CD1c-positive myeloid dendritic cell (primary cell): ENCODE measurements around the gene C14orf119.
A peak's percentile ranks its signal among the peaks of the same experiment; 100 is the strongest.
"Not testable (repeated sequence)": the region's sequence is repeated elsewhere in the genome, so short reads cannot be mapped to it uniquely, and the experiment has no call there.

Source experiments
- DNase-seq: peaks from one replicate; pipeline ENCODE4 v3.0.0-alpha.2; 2016; ENCODE audit errors: extremely low spot score

Gene C14orf119

DNA sequence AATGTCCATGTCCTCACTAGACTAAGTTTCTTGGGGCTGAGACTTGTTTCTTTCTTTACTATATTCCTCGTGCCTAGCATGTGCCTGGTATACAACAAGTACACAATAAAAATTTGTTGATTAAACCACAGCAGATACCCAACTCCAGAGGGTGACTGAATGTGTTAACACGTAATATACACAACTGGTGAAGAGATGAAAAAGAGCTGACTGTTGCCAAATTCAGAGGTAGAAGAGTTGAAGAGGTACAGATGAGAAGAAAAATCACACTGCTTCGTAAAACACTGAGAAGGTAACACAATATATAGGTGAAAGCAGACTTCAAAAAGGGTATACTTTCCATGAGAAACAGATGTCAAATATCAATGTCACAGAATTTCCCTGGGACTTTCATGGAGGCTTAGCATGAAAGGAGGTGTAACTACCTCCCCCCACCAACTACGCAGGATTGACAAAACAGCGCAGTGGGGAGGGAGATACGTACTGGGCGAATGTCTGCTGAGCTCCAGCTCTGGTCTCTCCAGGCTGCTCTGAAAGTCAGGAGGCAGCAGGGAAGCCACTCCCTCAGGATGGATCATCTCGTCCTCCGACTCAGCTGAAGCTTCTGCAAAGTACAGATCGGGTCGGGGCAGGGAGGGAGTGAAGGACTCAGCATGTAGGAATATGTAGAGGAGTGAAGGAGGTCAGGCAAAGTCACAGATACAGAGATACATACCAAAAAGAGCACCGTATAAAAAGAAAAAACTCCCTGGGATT is 5.6 kb upstream of the C14orf119 start:
- DNase-seq, result no peak

DNA sequence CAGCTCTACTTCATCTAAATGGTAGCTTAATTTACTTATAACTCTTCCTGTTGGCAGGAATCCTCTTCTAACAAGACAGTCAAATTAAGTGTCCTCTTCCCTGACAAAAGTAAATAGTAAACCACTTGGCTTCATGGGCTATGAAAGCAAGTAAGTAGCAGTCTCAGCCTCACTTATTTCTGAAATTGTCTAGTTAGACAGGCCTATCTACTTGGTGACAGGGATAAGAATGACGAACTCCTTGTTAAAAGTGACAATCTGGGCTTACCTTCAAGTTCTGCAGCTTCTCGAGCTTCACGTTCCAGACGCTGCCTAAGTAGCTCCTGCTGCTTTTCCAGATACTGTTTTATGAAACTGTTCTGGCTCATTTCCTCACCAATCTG is 5.1 kb upstream of the C14orf119 start:
- DNase-seq, result no peak

DNA sequence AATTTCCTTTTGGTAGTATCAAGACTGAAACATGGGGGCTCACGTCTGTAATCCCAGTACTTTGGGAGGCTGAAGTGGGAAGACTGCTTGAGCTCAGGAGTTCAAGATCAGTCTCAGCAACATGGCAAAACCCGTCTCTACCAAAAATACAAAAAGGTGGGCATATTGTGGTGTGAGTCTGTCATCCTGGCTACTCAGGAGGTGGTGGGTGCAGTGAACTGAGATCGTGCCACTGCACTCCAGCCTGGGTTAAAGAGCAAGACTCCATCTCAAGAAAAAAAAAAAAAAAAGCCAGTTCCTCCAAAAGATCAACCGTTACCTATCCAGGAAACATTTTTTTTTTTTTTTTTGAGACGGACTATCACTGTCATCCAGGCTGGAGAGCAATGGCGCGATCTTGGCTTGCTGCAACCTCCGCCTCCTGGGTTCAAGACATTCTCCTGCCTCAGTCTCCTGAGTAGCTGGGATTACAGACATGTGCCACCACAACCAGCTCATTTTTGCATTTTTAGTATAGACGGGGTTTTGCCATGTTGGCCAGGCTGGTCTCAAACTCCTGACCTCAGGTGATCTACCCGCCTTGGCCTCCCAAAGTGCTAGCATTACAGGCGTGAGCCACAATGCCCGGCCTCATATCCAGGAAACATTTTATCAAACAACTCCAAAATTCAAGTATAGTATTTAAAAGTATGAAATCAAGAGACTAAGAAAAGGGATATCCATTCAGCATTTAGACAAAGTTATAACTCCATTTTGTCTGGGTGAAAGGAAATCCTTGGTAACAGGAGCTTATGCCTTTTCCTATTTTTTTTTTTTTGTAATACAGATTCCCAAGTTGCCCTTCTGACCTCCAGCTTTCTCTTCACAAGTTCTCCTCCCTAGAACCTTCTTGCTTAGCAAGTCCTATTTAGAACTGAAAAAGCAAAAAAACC is 3.7 kb upstream of the C14orf119 start:
- no peak for DNase-seq

DNA sequence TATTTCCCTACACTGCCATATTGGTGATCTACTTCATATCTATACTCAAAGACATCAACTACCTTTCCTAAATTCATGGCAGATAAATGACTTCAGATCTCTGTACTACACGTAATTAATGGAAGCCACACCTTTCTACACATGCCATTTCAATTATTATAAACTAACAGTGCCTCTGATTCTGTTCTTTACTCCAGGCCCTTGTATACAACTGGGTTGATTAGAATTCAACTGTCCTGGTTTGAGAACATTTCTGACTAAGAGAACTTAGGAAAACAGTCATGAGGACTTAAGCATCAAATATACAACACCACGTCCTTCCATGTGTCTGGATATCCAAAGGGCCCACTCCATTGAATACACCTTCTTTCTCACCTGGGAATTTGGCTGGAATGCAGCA is 2.2 kb upstream of the C14orf119 start:
- no peak for DNase-seq

DNA sequence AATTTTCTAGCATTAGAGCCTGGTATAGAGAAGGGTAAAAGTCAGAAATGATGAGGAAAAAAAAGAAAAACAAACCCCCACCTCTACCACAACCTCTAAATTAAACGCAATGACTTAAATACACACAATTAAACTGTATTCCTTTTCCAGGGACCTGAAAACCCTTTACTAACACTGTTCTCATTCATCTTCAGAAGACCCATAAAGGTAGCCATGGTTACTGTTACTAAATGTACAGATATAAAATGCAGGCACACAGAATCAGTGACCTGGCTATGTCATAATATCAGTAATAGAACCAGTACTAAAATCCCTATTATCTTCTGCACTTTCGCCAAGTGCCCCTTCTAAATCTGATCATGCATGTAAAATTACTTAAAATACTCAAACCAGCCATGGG is 1.8 kb upstream of the C14orf119 start:
- DNase-seq, result no peak

DNA sequence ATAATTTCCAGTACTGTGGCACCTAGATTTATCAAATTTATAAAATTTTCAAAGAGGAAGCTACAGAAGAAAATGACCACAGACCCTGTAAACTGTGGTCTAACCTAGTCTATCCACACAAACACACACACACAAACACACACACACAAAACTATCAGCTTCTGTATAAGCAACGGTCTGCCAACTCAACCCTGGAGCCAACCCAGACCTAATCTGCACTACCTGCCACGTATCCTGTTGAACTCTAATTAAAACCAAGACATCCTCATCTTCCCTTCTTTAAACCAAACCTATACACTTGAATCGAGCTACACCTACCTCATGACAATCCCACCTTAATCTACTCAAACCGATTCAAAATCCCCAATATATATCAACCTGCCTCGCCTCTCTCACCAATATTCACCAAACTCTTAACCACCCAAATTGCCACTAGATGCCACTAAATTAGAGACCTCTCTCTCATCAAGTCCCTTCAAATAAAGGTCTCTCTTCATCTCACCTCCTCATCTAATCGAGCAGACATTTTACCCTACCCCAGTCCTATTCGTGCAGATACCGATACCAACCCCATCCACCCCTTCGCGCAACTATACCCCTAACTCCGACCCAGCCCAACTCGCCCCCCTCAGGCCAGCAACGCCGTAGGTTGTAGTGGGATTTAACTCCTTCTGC is 1.2 kb upstream of the C14orf119 start:
- DNase-seq, result no peak

DNA sequence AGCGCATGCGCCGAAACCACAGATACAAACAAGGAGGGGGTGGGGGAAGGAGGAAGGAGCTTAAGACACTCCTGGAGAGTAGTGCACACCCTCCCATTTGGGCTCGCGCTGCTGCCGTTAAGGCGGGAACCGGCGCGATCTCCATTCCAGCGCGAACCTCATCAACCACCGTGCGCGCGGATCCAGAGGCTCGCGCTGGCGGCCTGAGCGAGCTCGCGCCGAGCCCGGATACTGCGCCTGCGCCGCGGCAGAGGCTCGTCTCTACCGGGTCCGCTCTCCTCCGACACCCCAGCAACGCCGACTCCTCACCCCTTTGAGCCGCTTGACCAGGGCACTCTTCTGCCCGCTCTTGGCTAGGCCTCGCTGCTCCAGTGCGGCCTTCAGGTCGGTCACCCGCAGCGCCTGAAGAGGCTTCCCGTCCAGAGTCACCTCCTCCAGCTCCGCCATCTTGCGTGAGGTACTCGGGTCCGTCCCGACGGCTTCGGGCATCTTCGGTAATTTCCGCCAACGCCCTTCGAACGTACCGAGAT is 574 bp upstream of the C14orf119 start, which contains the start of gene ACIN1:
TSS of gene ACIN1 (minus strand) at position 471 of the 530 bp plus-strand sequence. CDS start at position 447, 24 bp downstream.
- peak; percentile 82 for DNase-seq

DNA sequence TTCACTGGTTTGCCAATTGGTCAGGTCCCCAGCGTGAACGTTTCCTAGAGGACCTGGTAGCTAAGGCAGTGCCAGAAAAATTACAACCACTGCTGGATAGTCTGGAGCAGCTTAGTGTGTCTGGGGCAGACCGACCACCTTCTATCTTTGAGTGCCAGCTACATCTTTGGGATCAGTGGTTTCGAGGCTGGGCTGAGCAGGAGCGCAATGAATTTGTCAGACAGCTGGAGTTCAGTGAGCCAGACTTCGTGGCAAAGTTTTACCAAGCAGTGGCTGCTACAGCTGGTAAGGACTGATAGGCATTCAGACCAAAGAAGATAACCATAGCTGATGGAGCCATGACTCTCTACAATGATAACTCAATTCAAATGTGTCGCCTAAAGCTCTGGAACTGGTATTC is 2.5 kb downstream of the C14orf119 start:
- DNase-seq, result no peak

DNA sequence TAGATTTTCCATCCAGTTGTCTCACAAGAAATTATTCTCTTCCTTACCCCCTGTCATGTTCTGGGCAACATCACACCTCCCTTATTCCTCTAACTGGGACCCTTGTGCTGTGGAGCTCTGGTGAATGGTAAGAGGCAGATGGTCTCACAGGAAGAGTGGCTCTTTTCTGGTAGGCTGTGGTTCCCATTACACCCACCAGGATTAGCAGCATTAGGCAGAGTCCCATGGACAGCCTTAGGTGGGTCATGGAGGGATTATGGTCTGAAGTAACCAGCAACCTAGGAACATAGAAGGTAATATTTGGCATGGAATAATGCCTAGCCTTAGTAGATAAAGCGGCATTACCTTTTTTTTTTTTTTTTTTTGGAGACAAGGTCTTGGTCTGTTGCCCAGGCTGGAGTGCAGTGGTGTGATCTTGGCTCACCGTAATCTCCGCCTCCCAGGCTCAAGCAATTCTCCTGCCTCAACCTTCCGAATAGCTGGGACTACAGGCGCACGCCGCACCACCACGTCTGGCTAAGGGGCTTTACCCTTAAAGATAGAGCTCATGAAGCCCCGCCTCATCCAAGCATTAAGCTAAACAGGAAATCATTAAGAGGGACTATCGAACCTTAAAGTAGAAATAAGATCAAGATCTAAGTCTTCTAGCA is 4.0 kb downstream of the C14orf119 start:
- DNase-seq, result no peak

DNA sequence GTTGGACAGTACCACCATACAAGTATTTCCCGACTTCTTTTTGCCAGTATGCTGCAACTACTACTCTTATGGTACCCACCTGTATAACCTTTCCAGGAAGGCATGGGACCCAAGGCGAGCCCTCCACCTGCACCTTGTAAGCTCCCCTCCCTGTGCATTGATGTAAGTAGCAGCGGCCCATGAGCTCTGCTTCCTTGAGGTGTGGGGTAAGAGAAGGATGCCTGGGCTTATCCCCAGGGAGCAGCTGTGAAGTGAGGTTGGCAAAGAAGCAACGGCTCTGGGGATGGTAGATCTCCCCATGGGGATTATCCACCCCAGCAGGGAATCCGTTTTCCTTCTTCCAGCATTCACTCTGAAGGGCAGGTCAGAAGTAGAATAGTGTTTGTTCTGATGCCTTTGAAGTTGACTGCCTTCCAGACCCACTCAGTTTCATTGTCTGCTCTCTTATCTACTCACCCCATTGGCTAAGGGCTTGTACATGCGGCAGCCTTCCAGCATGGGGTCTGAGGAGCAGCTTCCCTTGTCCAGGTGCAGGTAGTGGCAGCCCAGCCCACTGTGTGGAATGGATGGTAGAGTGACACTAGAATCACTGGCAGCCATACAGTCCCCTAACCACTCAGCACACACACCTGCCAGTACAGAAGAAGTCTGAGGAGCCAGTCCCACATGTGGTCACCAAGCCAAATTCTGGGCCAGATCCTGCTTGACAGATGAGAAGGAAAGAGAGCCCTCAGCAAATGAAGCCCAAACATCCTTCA is 6.1 kb downstream of the C14orf119 start:
- no peak for DNase-seq

DNA sequence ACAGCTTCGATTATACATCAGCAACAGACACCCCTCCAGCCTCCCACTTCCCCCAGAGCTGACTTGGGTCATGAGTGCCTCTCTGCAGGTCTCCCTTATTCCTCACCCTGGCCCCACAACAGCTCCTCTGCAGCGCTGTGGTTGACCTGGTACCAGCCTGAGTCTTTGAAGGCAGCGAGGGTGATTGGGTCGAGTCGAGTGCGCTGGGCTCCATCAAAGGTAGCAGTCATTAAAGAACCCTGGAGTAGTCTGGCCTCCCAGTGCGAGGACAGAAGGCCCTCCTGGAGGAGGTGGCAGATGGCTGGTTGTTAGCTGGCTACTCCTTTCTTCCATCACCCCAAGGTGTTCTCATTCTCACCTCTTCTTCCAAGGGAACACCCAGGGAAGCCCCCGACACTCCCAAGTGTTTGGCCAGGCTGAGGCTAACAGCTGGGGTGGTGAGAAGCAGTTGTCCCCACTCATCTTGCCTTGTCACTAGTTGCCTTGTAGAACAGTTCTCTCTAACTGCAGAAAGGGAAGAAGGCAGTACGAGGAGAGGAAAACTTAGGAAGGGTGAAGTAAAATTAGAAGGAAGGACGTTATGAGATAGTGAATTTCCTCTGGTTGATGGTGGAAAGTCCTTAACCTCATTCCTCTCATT is 6.8 kb downstream of the C14orf119 start:
- DNase-seq, result no peak

DNA sequence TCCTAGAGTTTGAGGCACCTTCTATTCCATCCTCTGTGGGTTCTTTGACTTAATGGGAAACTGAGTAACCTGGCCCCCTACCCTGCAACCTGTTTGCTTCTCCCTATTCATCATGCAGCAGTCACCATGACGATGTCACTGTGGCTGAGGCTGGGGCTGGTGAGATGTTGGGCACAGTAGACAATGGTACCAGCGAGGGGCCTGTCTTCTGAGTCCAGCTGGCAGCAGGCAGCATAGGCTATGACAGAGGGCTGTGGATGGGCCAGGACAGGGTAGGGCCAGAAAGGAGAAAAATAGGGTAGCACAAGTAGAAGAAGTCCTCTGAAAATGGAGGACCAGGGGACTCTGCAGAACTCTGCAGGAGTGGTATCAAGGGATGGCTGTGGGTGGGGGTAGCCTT is 7.5 kb downstream of the C14orf119 start:
- DNase-seq, result no peak

DNA sequence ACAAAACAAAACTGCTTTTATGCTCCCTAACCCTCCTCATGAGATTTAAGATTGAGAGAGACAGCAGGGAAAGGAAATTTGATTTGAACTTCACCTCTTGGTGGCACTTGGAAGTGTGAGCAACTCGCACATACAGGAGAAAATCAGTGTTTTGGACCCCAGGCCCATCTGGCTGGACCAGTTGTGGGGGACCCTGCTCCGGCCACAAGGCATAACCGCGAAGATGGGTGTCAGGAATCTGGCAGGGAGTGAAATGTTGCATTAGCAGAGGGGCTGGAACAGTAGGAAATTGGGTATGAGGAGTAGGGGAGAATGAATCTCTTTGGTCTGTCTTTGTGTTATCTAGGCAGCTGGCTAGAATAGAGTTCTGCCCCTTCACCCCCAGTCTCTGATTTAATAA is 8.3 kb downstream of the C14orf119 start:
- no peak for DNase-seq

DNA sequence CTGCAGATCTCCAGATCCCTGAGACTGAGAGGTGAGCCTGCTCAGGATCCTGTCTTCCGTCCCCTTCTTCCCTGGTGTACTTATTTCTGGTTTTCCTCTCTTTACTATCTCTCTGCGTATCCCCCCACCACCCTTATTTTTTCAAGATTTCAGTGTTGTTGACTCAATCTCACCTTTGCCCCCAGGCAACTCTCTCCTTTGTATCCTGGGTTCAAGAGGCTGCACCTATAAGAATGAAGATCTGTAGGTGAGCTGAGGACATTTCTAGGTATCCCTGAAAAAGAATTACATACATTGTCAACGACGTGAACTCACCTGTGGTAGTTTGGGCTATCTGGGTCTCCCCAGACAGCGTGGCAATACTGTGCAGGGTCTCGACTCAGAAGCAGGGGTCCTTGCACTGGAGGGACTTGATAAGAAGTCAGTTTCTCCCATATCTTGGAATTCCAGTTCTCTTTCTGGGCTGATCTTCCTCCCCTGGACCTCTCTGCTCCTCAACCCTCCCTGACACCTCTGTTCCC is 8.8 kb downstream of the C14orf119 start:
- DNase-seq, result no peak

DNA sequence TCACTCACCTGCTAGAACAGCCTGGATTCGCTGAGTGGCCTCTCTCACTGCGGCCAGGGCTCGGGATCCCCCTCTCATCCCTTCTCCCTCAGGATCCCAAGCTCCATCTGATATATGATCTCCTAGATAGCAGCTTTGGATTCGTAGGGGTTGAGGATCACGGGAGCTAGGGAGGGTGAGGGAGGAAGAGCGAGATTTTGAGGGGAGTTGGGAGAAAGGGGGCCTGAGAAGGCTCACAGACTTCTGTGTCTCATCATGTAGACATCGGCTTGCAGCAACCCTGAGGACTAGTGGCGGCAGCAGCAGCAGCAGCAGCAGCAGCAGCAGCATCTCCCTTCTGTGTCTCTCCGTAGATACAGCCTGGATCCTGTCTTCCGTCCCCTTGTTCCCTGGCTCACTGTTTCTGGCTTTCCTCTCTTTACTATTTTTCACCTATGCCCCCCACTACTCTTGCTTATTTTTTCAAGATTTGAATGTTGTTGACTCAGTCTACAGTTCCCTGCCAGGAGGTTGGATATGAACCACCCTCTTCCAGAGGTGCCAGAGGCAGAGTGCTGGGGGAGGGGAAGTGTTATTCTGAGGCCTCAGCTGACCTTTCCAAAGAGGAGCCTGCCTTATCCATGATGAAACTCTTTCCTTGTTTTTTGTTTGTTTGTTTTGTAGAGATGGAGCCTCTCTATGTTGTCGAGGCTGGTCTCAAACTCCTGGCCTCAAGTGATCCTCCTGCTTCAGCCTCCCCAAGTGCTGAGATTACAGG is 9.5 kb downstream of the C14orf119 start, which contains the start of gene CIROP:
TSS of gene CIROP (minus strand) at position 399 of the 757 bp plus-strand sequence. CDS start at position 330, 69 bp downstream.
- DNase-seq, result no peak

DNA sequence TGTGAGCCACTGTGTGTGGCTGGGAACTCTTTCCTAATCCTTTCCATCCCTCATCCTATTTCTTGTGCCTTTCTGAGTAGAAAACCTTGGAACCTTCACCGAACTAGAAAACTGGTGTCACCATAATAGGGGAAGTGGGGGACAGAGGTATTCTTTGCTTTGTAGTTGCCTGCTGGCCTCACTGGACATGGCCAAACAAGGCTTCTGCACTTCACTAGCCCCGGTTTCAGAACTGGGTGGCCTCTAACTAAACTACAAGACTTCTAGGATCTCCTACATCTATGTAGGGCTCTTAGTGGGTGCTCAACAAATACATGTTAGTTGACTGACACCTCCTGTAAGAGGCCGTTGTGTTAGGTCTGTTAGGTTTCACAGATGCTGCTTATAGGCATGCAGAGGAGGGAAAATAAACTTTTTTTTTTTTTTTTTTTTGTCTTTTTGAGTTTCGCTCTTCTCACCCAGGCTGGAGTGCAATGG is 10.1 kb downstream of the C14orf119 start:
- peak; percentile 20 for DNase-seq

DNA sequence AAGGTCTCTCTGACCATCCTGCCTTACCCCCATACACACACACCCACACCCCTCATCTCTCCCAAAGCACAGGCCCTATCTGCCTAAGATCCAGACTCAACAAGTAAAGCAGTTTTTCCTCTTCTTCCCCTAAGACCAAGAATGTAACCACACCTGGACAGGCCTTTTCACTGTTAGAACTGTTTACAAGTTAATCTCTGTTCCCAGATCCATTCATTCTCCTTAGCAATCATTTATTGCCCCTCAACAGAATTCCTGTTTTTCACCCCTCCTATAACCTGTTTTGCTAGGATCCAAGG is 11.4 kb downstream of the C14orf119 start:
- no peak for DNase-seq

DNA sequence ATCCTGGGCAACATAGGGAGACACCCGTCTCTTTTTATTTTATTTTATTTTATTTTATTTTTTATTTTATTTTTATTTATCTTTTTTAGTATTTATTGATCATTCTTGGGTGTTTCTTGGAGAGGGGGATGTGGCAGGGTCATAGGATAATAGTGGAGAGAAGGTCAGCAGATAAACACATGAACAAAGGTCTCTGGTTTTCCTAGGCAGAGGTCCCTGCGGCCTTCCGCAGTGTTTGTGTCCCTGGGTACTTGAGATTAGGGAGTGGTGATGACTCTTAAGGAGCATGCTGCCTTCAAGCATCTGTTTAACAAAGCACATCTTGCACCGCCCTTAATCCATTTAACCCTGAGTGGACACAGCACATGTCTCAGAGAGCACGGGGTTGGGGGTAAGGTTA is 12.3 kb downstream of the C14orf119 start:
- not testable (repeated sequence) for DNase-seq

DNA sequence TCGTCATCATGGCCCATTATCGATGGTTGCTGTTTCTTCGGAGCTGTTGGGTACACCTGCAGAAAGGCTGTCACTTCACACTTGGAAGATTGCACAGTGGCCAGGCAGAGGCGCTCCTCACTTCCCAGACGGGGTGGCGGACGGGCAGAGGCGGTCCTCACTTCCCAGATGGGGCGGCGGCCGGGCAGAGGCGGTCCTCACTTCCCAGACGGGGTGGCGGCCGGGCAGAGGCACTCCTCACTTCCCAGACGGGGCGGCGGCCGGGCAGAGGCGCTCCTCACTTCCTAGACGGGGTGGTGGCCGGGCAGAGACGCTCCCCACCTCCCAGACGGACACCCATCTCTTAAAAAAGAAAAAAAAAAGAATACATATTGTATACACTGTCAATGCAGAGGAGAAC is 12.9 kb downstream of the C14orf119 start:
- not testable (repeated sequence) for DNase-seq
